ENCODE results near the gene ATG10. TPM values are rescaled to one million over a fixed set of nuclear protein-coding genes. Genes with fewer than 3 reads are reported as not detected.

ATG10 gene
- total and polyA plus RNA-seq, 2 experiments from 2014 or later, result 12.5 to 17.7 TPM

DNA sequence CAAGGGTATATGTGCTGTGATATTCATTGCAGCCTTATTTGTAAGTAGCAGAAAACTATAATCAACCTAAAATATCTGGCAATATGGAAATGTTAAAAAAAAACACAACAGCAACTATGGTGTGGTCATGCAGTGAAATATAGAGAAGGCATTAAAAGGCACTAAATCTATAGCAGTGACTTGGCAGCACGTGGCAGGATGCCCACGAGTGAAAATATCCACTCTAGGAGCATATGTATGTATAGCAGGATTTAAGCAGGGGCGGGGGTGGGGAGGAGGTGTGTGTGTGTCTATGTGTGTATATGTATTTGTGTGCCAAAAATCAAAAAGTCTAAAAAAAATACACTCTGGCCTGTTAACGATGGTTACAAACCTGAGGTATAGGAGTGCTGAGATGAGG, 190.8 kb downstream of the ATG10 start (continued):
- TF ChIP-seq EZH2 (IDR thresholded peaks at IDR 0.05; ENCODE audit: low read depth, unreplicated experiment), result no peak
- TF ChIP-seq, protein P1, sequence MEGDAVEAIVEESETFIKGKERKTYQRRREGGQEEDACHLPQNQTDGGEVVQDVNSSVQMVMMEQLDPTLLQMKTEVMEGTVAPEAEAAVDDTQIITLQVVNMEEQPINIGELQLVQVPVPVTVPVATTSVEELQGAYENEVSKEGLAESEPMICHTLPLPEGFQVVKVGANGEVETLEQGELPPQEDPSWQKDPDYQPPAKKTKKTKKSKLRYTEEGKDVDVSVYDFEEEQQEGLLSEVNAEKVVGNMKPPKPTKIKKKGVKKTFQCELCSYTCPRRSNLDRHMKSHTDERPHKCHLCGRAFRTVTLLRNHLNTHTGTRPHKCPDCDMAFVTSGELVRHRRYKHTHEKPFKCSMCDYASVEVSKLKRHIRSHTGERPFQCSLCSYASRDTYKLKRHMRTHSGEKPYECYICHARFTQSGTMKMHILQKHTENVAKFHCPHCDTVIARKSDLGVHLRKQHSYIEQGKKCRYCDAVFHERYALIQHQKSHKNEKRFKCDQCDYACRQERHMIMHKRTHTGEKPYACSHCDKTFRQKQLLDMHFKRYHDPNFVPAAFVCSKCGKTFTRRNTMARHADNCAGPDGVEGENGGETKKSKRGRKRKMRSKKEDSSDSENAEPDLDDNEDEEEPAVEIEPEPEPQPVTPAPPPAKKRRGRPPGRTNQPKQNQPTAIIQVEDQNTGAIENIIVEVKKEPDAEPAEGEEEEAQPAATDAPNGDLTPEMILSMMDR (conservative IDR thresholded peaks at IDR 0.05; ENCODE audit: low read depth in 2 of 2), result no peak
- no peak for TF ChIP-seq ZNF331 (CRISPR knock-in tag; IDR thresholded peaks at IDR 0.05; ENCODE audit: low read depth)
- TF ChIP-seq, protein P2, sequence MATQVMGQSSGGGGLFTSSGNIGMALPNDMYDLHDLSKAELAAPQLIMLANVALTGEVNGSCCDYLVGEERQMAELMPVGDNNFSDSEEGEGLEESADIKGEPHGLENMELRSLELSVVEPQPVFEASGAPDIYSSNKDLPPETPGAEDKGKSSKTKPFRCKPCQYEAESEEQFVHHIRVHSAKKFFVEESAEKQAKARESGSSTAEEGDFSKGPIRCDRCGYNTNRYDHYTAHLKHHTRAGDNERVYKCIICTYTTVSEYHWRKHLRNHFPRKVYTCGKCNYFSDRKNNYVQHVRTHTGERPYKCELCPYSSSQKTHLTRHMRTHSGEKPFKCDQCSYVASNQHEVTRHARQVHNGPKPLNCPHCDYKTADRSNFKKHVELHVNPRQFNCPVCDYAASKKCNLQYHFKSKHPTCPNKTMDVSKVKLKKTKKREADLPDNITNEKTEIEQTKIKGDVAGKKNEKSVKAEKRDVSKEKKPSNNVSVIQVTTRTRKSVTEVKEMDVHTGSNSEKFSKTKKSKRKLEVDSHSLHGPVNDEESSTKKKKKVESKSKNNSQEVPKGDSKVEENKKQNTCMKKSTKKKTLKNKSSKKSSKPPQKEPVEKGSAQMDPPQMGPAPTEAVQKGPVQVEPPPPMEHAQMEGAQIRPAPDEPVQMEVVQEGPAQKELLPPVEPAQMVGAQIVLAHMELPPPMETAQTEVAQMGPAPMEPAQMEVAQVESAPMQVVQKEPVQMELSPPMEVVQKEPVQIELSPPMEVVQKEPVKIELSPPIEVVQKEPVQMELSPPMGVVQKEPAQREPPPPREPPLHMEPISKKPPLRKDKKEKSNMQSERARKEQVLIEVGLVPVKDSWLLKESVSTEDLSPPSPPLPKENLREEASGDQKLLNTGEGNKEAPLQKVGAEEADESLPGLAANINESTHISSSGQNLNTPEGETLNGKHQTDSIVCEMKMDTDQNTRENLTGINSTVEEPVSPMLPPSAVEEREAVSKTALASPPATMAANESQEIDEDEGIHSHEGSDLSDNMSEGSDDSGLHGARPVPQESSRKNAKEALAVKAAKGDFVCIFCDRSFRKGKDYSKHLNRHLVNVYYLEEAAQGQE (IDR thresholded peaks at IDR 0.05; ENCODE audit: unreplicated experiment), result no peak
- no peak for TF ChIP-seq STAT1 (IDR thresholded peaks at IDR 0.05; ENCODE audit: unreplicated experiment)
- no peak for TF ChIP-seq EZH2phosphoT487 (IDR thresholded peaks at IDR 0.05; ENCODE audit: unreplicated experiment)
- no peak for TF ChIP-seq CREB1 (CRISPR knock-in tag; IDR thresholded peaks at IDR 0.05; ENCODE audit: low read depth)

DNA sequence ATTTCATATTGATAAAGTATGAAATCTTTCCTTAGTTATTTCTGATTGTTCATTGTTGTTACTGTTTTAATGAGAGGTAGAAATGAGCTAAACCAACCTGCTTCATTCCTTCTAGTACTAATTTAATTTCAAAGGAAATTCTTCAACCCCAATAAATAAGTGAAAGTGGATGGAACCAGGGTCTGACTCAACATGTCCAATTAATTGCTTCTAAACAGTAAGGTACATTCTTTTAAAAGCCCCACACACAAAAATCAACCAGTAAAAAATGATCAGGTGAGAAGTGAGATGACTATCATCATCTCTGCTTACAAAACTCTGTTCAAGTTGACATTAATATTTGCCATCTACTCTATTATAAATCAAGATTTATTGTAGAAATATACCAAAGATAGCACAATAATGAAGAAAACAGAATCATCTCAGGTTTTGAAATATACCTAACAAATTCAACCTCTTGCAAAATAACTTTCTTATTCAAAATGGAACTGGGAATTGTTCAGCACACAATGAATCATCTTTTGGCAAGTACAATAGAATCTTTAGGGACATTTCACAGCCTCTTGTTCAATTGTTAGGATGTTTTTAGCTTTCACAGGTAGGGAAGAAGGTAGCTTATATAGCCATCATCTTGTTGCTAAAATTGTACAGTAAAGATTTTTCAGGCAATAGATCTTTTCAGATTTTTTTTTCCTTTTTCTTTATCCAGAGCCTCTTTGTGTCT, 191.8 kb downstream of the ATG10 start:
- H3K4me2 ChIP-seq, result no peak overlapping the region
- Mint-ChIP-seq H3K9me3 (no peaks in the 10 kb centered on the region), H3K27ac (peak overlapping the region; percentile 19; the same call in 1 of the 2 replicates), H3K27me3 (ENCODE audit: insufficient read depth, low read depth, poor library complexity) (no peaks in the 10 kb centered on the region), H3K4me1 (peaks cover 33% of the 10 kb centered on the region), H3K4me3 (no peak overlapping the region), H3K36me3 (ENCODE audit: low read depth) (no peaks in the 10 kb centered on the region)
- H2AFZ ChIP-seq, result no peak overlapping the region
- TF ChIP-seq NANOG (IDR thresholded peaks at IDR 0.05; ENCODE audit: borderline replicate concordance) (no peak), EZH2 (IDR thresholded peaks at IDR 0.05; ENCODE audit: low read depth, unreplicated experiment) (no peak), POLR2AphosphoS5 (IDR thresholded peaks at IDR 0.05; ENCODE audit: low read depth) (no peak)
- TF ChIP-seq, protein P1 (conservative IDR thresholded peaks at IDR 0.05; ENCODE audit: low read depth in 2 of 2), result no peak
- H4K20me1 ChIP-seq (replicated peaks; ENCODE audit: insufficient read depth), result no peaks in the 10 kb centered on the region
- H3K27ac ChIP-seq (ENCODE audit: low read depth), result 0 out of 2 replicates have a peak overlapping the region, but pooled peaks have one; percentile 7
- DNase-seq (ENCODE audit: low spot score) (no peak), ATAC-seq (no peak)
- H3K4me3 ChIP-seq, result no peak overlapping the region
- no peaks in the 10 kb centered on the region for H3K79me2 ChIP-seq (replicated peaks; ENCODE audit: insufficient read depth)
- H3K27me3 ChIP-seq (ENCODE audit: insufficient read depth), result no peaks in the 10 kb centered on the region
- H3K4me1 ChIP-seq (ENCODE audit: insufficient read depth), result peaks cover 47% of the 10 kb centered on the region
- no peaks in the 10 kb centered on the region for H3F3A ChIP-seq (replicated peaks; ENCODE audit: low read depth)
- no peaks in the 10 kb centered on the region for H3K36me3 ChIP-seq (ENCODE audit: insufficient read depth)
- no peaks in the 10 kb centered on the region; the same call in 1 of the 2 replicates for H3K9me2 ChIP-seq (ENCODE audit: insufficient read depth)
